ENCODE data around the gene KARS1.

- TF ChIP-seq CTCF (IDR thresholded peaks at IDR 0.05; ENCODE audit: poor library complexity, severe bottlenecking), result no peak
- TF ChIP-seq POLR2AphosphoS5 (IDR thresholded peaks at IDR 0.05), result no peak
- TF ChIP-seq, protein P1, sequence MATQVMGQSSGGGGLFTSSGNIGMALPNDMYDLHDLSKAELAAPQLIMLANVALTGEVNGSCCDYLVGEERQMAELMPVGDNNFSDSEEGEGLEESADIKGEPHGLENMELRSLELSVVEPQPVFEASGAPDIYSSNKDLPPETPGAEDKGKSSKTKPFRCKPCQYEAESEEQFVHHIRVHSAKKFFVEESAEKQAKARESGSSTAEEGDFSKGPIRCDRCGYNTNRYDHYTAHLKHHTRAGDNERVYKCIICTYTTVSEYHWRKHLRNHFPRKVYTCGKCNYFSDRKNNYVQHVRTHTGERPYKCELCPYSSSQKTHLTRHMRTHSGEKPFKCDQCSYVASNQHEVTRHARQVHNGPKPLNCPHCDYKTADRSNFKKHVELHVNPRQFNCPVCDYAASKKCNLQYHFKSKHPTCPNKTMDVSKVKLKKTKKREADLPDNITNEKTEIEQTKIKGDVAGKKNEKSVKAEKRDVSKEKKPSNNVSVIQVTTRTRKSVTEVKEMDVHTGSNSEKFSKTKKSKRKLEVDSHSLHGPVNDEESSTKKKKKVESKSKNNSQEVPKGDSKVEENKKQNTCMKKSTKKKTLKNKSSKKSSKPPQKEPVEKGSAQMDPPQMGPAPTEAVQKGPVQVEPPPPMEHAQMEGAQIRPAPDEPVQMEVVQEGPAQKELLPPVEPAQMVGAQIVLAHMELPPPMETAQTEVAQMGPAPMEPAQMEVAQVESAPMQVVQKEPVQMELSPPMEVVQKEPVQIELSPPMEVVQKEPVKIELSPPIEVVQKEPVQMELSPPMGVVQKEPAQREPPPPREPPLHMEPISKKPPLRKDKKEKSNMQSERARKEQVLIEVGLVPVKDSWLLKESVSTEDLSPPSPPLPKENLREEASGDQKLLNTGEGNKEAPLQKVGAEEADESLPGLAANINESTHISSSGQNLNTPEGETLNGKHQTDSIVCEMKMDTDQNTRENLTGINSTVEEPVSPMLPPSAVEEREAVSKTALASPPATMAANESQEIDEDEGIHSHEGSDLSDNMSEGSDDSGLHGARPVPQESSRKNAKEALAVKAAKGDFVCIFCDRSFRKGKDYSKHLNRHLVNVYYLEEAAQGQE (IDR thresholded peaks at IDR 0.05; ENCODE audit: borderline replicate concordance), result no peak
- TF ChIP-seq RAD21 (conservative IDR thresholded peaks at IDR 0.05), result no peak
- no peak for TF ChIP-seq EZH2 (IDR thresholded peaks at IDR 0.05; ENCODE audit: borderline replicate concordance, insufficient read depth, low read length, poor library complexity, severe bottlenecking)
Measured at GRCh38 chr16:75620326-75621169, 26.9 kb downstream of the KARS1 start.
